Stimulated activated CD4-positive, alpha-beta T cell treated with anti-CD3 and anti-CD28 coated beads, Interleukin-12 subunit alpha, Interleukin-12 subunit beta, amount 100 ng/mL, for 48 hours (primary cell): ENCODE results near the gene CHTOP.

Experiments
- DNase-seq, 3 donors: peaks; one replicate each; pipeline ENCODE4 v3.0.0-alpha.2; 2020; ENCODE audit warnings: low read depth in 2 of 3, low spot score in 1 of 3

CHTOP gene

DNA sequence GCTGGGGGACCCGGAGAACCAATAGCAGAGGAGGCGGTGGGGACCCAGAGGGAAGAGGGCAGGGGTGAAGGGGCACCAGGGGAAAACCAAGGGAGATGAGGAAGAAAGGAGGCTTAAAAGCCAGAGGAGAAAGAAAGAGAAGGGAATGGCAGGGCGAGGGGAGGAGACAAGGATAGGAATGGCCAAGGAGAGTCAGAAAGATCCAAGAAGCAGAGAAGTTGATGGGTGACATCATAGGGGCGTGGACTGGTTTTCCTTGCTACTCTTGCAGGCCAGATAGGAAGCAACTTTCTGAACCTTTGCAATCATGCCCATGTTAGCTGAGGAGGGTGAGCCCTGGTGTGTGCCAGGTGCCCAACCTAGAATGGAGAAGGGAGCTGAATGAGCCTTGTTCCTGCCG lies 50.0 kb downstream of the CHTOP start:
- DNase-seq: no peak

DNA sequence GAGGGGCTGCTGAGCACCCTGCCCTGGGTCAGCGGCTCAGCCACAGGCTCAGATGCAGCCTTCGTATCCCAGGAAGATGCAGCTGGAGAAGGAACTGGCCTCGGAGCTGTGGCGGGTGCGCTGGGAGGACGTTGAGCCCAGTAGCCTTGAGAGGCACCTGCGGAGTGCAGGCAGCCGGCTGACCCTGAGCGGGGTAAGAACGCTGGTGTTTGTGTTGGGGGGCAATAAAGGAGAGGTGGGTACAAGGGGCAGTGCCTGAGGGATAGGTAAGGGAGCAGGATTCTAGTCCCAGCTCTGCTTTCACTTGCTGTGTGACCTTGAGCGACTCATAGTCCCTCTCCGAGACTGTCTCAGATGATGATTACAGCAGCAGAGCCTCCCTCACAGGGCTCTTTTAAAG lies 51.0 kb downstream of the CHTOP start:
- DNase-seq: no peak

DNA sequence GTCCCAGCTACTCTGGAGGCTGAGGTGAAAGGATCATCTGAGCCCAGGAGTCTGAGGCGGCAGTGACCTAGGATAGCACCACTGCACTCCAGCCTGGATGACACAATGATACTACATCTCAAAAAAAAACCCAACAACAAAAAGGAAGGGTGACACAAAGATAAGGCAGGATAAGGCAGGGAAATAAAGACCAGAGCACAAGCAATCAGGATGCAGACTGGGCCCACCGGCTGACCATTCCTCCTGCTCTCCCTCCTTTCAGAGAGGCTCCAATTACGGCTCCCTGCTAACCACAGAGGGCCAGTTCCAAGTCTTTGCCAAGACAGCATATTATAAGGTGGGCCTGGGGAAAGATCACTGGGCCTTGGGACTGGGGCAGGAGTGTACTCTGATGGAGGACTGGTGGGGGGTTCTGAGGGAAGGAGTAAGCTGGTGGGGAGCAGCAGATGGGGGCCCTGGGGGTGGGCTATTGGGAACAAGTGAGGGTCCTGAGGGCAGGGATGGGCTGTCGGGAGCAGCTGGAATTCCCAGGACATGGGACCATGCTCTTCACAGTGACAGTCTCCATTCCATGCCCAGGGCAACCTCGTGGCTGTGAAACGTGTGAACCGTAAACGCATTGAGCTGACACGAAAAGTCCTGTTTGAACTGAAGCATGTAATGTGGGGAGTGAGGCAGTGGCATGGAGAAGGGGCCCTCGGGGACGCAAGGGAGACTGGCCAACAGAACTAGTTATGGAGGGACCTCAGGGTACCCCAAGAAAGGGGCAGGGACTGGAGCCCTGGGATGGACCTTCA lies 51.9 kb downstream of the CHTOP start:
- DNase-seq: no peak

DNA sequence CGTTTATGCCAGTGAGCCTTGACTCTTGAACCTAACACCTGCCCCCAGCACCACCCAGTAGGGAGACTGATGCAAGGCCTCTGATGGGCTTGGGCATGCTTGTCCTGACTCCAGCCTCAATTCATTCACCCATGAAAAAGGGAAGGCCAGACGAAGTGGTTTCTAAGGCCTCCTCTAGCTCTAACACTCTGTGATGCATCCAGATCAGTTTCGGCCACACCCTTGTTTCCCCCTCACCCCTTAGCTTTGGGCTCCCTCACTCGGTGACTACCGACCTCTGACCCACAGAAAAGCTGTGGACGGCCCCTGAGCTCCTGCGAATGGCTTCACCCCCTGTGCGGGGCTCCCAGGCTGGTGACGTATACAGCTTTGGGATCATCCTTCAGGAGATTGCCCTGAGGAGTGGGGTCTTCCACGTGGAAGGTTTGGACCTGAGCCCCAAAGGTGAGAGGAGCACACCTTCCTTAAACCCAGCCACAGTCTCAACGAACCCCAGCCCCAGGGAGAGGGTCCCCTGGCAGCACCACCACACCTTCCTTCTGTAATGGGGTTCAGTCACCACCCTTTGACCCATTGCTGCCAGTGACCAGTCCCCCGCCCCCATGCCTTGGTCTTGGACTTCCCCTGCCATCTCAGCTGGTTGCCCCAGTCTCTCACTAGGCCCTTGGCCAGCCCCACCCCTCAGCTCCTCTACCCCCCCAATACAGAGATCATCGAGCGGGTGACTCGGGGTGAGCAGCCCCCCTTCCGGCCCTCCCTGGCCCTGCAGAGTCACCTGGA lies 53.7 kb downstream of the CHTOP start:
- no peak for DNase-seq

DNA sequence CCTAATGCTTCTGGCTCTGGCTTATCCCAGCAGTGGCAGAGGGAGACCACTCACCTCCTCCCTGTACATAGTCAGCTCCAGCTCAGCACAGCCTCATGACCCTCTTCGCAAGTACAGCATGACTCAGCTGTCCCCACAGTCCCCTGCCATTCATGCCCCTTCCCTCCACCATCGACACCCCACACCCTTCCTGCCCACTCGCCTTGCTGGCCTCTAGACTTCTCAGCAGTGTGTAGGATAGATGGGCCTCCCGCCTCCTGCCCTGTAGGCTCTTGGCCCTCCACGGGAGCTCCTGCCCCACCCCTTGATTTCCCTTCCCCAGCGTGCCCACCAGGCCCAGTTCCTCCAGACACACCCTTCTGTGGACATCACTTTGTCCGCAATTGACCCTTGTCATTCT lies 54.4 kb downstream of the CHTOP start:
- no peak for DNase-seq

DNA sequence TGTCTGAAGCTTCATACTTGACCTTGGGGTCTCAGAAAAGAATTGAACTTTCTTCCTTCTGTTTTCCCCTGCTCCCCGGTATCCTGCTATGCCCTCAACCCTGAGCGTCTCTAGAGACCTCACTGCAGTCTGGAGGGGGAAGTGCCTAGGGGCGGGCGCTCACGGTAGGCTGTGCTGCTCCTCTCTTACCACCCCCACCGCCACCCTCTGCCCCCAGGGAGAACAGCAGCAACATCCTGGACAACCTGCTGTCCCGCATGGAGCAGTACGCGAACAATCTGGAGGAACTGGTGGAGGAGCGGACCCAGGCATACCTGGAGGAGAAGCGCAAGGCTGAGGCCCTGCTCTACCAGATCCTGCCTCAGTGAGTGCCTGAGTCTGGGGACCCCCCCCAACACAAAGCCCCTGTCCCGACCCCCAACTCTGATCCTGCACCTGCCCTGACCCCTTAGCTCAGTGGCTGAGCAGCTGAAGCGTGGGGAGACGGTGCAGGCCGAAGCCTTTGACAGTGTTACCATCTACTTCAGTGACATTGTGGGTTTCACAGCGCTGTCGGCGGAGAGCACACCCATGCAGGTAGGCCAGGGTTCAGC lies 55.0 kb downstream of the CHTOP start:
- DNase-seq: no peak

DNA sequence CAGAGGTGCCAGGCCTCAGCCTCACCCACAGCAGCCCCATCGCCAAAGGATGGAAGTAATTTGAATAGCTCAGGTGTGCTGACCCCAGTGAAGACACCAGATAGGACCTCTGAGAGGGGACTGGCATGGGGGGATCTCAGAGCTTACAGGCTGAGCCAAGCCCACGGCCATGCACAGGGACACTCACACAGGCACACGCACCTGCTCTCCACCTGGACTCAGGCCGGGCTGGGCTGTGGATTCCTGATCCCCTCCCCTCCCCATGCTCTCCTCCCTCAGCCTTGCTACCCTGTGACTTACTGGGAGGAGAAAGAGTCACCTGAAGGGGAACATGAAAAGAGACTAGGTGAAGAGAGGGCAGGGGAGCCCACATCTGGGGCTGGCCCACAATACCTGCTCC lies 59.6 kb downstream of the CHTOP start:
- no peak for DNase-seq
